Pancreas (tissue), 10 donors: ENCODE results near the gene SEH1L. TPM values are rescaled to one million over a fixed set of nuclear protein-coding genes. Genes with fewer than 3 reads are reported as not detected.

Experiments used
- ATAC-seq, 4 donors: fragments of 200-7000 bp; cut with Tn5 transposase; one replicate each; pipeline versions ENCODE4 v1.8.0 to v1.9.1; 2020; ENCODE audit warnings: mild to moderate bottlenecking in 4 of 4, moderate library complexity in 4 of 4
- DNase-seq, 6 donors: peaks; one replicate each; pipeline ENCODE4 v3.0.0-alpha.2; 2020
- FAIRE-seq: peaks from 2 replicates; lab custom pipeline; 2012; peaks lifted over from hg19 to GRCh38; lab: Jason Lieb, UNC
- H3K27ac ChIP-seq, 4 donors: fragments of 200-600 bp; sonication (generic); 1 replicate in 3 of 4; 2 replicates in 1 of 4; pipeline versions ENCODE4 v1.5.0 to v1.8.0; 2020
- H3K27me3 ChIP-seq, 4 donors: fragments of 200-600 bp; one replicate each; pipeline ENCODE4 v1.8.0; 2021
- H3K36me3 ChIP-seq, 3 donors: fragments of 200-600 bp; sonication (generic) in 1 of 3; one replicate each; pipeline versions ENCODE4 v1.5.0 to v1.8.0; 2020 to 2021
- H3K4me1 ChIP-seq, 3 donors: fragments of 200-600 bp; one replicate each; pipeline ENCODE4 v1.8.0; 2021
- H3K4me3 ChIP-seq, 4 donors: fragments of 200-600 bp; sonication (generic) in 2 of 4; one replicate each; pipeline versions ENCODE4 v1.5.0 to v1.8.0; 2020 to 2021
- H3K9me3 ChIP-seq, 4 donors: fragments of 200-600 bp; one replicate each; pipeline ENCODE4 v1.8.0; 2021
- CTCF ChIP-seq, 4 donors: fragments of 200-600 bp; sonication (generic) in 3 of 4; IDR thresholded peaks; one replicate each; pipeline versions ENCODE4 v1.5.0 to v1.8.0; 2021; ENCODE audit warnings: antibody characterized with exemption in 4 of 4
- WGBS, 2 donors: extraction: QIAGEN DNeasy Blood & Tissue Kit; methylation state at CpG; one replicate each; pipeline ENCODE4 v1.1.7; 2013; 5-methylcytosine and 5-hydroxymethylcytosine counted together
- intact Hi-C, 3 donors: fragments of 100-400 bp; cut with DNase I; formaldehyde crosslinking; loops; one replicate each; pipeline versions ENCODE4 v1.11.1 to v1.14.2; 2022
- polyA plus RNA-seq, 2 donors: library from polyadenylated mRNA; stranded (reverse); fragments of 200-250 nt; gene quantifications; one replicate each; pipeline ENCODE4 v1.2.3, GENCODE V29; 2013
- total RNA-seq, 6 donors: library from RNA; stranded (reverse); fragmentation: NEBNext Ultra II Directional in 4 of 6; extraction: Animal tissue kit (Norgen Biotek cat#: 25700) in 4 of 6; gene quantifications; one replicate each; pipeline versions ENCODE4 v1.2.1 to v1.2.4, GENCODE V29; 2021 to 2023
- donor health status: healthy with polysubstance abuse.
- donor health status: DM: no; HTN: no; CAD: no; lungs with moderate emphysema.
- donor health status: DM: no; HTN: no; CAD: no.
- donor health status: control.
- donor health status: control.
- donor health status: Bipolar disorder and iron deficiency.
- donor health status: DM: yes; HTN: yes; CAD: no.
- donor health status: DM: no; HTN: no; CAD: no.
- donor health status: DM: no; HTN: no; CAD: no.
- donor health status: DM: yes; HTN: yes; CAD: no.

SEH1L gene
- total and polyA plus RNA-seq, 8 donors = 9.4 to 23.7 (median 17.7) TPM

GRCh38 chr18:12928641-12929040 is 19.2 kb upstream of the SEH1L start:
- Histone ChIP-seq H3K27me3 (no peaks in the 10 kb centered on the region), H3K27ac (no peak overlapping the region), H3K4me1 (no peaks in the 10 kb centered on the region), H3K4me3 (no peak overlapping the region), H3K36me3 (no peaks in the 10 kb centered on the region), H3K9me3 (no peaks in the 10 kb centered on the region)
- intact Hi-C loops = loop anchor here in 2 of 3 donors (5.0 kb wide), 1 partner anchor 196 kb away; no protein-coding TSS in a partner anchor
- ATAC-seq (no peak), FAIRE-seq (no peak), DNase-seq (no peak)
- WGBS, 2 donors = 70 to 74% methylated on average over 5 of the region's 5 CpGs
- no peak for TF ChIP-seq CTCF (IDR thresholded peaks at IDR 0.05)

GRCh38 chr18:12929477-12930083 is 18.2 kb upstream of the SEH1L start:
- intact Hi-C loops = loop anchor here (5.0 to 10.0 kb wide), 3 partner anchors 187 to 197 kb away; no protein-coding TSS in a partner anchor
- FAIRE-seq (no peak), DNase-seq (no peak), ATAC-seq (no peak)
- Histone ChIP-seq H3K27ac (no peak overlapping the region), H3K9me3 (no peaks in the 10 kb centered on the region), H3K36me3 (no peaks in the 10 kb centered on the region), H3K27me3 (no peaks in the 10 kb centered on the region), H3K4me1 (no peaks in the 10 kb centered on the region), H3K4me3 (no peak overlapping the region)
- TF ChIP-seq CTCF (IDR thresholded peaks at IDR 0.05) = no peak
- 60 to 67% methylated on average over 5 of the region's 5 CpGs for WGBS, 2 donors

- Histone ChIP-seq H3K27ac (no peak overlapping the region), H3K4me3 (no peak overlapping the region), H3K27me3 (no peaks in the 10 kb centered on the region), H3K4me1 (no peaks in the 10 kb centered on the region), H3K36me3 (no peaks in the 10 kb centered on the region), H3K9me3 (no peaks in the 10 kb centered on the region)
- WGBS, 2 donors = 77 to 91% methylated on average over 3 of the region's 3 CpGs
- intact Hi-C loops = loop anchor here in 2 of 3 donors (5.0 to 10.0 kb wide), 2 partner anchors 188 to 196 kb away; no protein-coding TSS in a partner anchor
- FAIRE-seq (no peak), ATAC-seq (no peak), DNase-seq (no peak)
- no peak for TF ChIP-seq CTCF (IDR thresholded peaks at IDR 0.05)
These were observed 17.4 kb upstream of the SEH1L start for GRCh38 chr18:12930376-12930775.

- no peak for ATAC-seq
- 66 to 74% methylated on average over 3 of the region's 3 CpGs for WGBS, 2 donors
- Histone ChIP-seq H3K36me3 (no peaks in the 10 kb centered on the region), H3K9me3 (no peaks in the 10 kb centered on the region), H3K4me1 (no peaks in the 10 kb centered on the region), H3K4me3 (no peak overlapping the region), H3K27me3 (no peaks in the 10 kb centered on the region), H3K27ac (no peak overlapping the region)
- DNase-seq = no peak
- TF ChIP-seq CTCF (IDR thresholded peaks at IDR 0.05) = no peak
- intact Hi-C loops = loop anchor here in 2 of 3 donors (5.0 to 10.0 kb wide), 2 partner anchors 189 to 196 kb away; no protein-coding TSS in a partner anchor
- no peak for FAIRE-seq
These were observed 16.9 kb upstream of the SEH1L start for GRCh38 chr18:12930908-12931307.

GRCh38 chr18:12933327-12933726 is 14.5 kb upstream of the SEH1L start:
- no peak overlapping the region for H3K4me3 ChIP-seq
- ATAC-seq (no peak), DNase-seq (no peak), FAIRE-seq (no peak)
- H3K9me3 ChIP-seq = no peaks in the 10 kb centered on the region
- no peaks in the 10 kb centered on the region for H3K36me3 ChIP-seq
- no peak for TF ChIP-seq CTCF (IDR thresholded peaks at IDR 0.05)
- no peaks in the 10 kb centered on the region for H3K4me1 ChIP-seq
- no peak overlapping the region for H3K27ac ChIP-seq
- intact Hi-C loops = loop anchor here in 2 of 3 donors (5.0 to 10.0 kb wide), 2 partner anchors 191 to 199 kb away; no protein-coding TSS in a partner anchor
- H3K27me3 ChIP-seq = no peaks in the 10 kb centered on the region
